Kidney epithelial cell (primary cell): ENCODE data around the gene ARPC4. TPM values are rescaled to one million over a fixed set of nuclear protein-coding genes. Genes with fewer than 3 reads are reported as not detected.
"Not testable (repeated sequence)": the region's sequence is repeated elsewhere in the genome, so short reads cannot be mapped to it uniquely, and the experiment has no call there.

Source experiments
- DNase-seq: peaks from one replicate; pipeline ENCODE4 v3.0.0-alpha.2; 2010; ENCODE audit warnings: low read depth
- H3K27me3 ChIP-seq: 2 replicates; pipeline ENCODE4 v1.6.0; 2011; ENCODE audit warnings: low read length; ENCODE audit not compliant: control insufficient read depth, insufficient read depth
- H3K36me3 ChIP-seq: 2 replicates; pipeline ENCODE4 v1.5.1; 2011; ENCODE audit warnings: low read length; ENCODE audit not compliant: control insufficient read depth, insufficient read depth
- H3K4me3 ChIP-seq: 2 replicates; pipeline ENCODE4 v1.5.1; 2011; ENCODE audit warnings: low read depth, mild to moderate bottlenecking, control low read depth, low read length
- total RNA-seq: library from RNA; depleted of rRNA; stranded (reverse); fragments of >200 nt; gene quantifications from 2 replicates; pipeline ENCODE4 v1.2.3, GENCODE V29; 2015
- TF ChIP-seq, protein P1 (sequence below): IDR thresholded peaks from 2 replicates; pipeline ENCODE4 v1.5.1; 2011; ENCODE audit warnings: mild to moderate bottlenecking, moderate library complexity, low read length, control low read depth, inconsistent platforms; ENCODE audit not compliant: insufficient read depth, poor library complexity, severe bottlenecking

ARPC4 gene
- total RNA-seq, 1 donor from 2014 or later, result 204 TPM

DNA sequence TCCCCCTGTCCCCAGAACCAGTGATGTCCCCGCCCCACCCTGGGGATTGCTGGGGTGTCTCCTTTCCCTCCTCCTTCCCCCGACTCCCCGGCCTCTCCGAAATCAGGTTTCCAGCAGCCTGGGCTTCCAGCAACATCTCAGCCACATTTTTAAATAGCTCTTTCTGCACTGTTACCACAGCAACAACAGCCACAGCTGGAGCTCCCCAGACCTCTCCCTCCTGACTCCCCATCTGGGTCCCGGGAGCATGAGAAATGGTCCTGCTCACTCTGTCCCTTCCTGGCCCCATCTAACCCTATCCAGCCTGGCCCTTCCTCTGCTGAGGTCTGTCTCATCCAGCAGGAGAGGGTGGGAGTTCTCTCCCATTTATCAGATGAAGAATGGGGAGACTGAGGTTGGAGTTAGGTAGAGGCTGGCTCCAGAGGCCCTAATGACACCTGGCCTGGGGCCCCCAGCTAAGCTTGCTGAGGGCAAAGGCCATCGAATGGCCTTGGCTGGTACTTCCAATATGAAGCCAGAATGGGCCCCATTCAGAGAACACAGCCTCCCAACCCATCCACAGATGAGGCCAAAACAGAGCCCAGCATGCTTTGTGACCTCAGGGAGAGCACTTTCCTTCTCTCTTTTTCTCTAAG, 24.6 kb upstream of the ARPC4 start:
- DNase-seq, result no peak
- Histone ChIP-seq H3K27me3 (no peaks in the 10 kb centered on the region), H3K36me3 (no peaks in the 10 kb centered on the region), H3K4me3 (no peak overlapping the region)
- TF ChIP-seq, protein P1, sequence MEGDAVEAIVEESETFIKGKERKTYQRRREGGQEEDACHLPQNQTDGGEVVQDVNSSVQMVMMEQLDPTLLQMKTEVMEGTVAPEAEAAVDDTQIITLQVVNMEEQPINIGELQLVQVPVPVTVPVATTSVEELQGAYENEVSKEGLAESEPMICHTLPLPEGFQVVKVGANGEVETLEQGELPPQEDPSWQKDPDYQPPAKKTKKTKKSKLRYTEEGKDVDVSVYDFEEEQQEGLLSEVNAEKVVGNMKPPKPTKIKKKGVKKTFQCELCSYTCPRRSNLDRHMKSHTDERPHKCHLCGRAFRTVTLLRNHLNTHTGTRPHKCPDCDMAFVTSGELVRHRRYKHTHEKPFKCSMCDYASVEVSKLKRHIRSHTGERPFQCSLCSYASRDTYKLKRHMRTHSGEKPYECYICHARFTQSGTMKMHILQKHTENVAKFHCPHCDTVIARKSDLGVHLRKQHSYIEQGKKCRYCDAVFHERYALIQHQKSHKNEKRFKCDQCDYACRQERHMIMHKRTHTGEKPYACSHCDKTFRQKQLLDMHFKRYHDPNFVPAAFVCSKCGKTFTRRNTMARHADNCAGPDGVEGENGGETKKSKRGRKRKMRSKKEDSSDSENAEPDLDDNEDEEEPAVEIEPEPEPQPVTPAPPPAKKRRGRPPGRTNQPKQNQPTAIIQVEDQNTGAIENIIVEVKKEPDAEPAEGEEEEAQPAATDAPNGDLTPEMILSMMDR, result no peak

- TF ChIP-seq, protein P1, result no peak
- no peaks in the 10 kb centered on the region for H3K27me3 ChIP-seq
- DNase-seq, result no peak
- H3K36me3 ChIP-seq, result no peaks in the 10 kb centered on the region
- H3K4me3 ChIP-seq, result peak overlapping the region; percentile 64
Observed at GRCh38 chr3:9769012-9769411, 23.9 kb upstream of the ARPC4 start.

DNA sequence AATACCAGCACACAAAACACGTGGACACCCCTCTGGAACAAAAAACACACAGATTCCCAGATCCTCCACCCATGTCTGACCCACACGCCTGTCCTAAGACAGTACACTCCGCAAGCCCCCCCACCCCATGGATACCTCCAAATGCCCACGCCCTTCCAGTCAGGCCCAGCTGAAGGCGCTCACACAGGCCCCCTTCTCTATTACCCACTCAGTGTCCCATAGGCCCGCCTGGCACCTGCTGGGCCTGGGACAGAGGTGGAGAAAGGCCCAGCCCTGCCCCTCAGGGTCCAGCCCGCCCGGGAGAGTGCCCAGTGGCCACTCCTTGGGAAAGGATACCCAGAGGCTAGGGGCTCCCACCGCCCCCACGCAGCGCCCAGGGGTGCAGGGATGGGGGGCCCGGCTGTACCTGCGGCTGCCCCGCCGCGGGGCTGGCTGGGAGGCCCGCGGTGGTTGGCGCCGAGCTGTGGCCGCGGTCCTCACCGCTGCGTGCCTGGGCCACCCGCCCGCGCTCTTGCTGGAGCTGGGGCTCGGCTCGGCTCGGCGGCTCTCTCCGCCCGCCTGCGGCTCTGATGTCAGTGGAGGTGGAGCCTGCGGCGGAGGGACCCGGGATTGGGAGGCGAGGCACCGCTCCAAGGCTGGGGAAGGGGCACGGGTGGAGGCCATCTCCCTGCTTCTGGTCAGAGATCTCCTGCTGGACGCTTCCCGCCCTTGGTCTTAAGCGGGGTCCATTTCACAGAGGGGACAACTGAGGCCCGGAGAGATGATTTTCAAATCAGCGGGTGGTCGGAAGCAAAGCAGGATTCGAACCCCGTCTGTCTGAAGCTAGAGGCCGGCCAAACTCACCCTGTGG, 23.2 kb upstream of the ARPC4 start, which contains the start of gene CAMK1:
CAMK1 (minus strand) TSS at position 522 of the 850 bp plus-strand sequence. CDS start 2,198 bp downstream, outside the sequence.
- no peak for DNase-seq
- no peaks in the 10 kb centered on the region for H3K36me3 ChIP-seq
- H3K27me3 ChIP-seq, result no peaks in the 10 kb centered on the region
- TF ChIP-seq, protein P1, result no peak
- peak within 1 kb of the TSS; percentile 64 for H3K4me3 ChIP-seq

DNA sequence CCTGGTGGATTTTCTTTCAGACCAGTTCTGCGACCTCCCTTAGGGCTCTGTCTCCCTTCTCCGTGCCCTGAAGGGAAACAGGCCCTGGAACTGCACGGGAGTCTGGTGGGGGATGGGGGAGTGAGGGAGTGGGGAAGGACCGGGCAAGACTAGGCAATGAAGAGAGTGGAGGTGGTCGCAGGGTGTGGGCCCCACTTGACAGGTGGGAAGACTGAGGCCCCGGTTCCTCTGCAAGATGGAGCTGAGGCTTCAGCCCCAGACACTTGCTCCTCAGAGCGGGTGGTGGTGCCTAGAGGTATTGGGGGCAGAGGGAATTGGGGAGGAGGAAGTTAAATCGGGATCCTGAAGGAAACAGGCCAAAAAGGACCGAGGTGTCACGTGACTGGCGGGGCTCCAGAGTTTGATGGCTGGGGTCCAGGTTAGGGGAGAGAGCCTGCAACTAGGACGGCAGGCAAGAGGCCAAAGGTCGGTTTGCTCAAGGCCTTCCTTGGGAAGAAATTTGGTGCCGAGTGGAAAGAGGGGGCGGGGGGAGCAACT, 22.5 kb upstream of the ARPC4 start:
- Histone ChIP-seq H3K36me3 (no peaks in the 10 kb centered on the region), H3K27me3 (no peaks in the 10 kb centered on the region), H3K4me3 (peak overlapping the region; percentile 64)
- no peak for DNase-seq
- TF ChIP-seq, protein P1, result no peak

DNA sequence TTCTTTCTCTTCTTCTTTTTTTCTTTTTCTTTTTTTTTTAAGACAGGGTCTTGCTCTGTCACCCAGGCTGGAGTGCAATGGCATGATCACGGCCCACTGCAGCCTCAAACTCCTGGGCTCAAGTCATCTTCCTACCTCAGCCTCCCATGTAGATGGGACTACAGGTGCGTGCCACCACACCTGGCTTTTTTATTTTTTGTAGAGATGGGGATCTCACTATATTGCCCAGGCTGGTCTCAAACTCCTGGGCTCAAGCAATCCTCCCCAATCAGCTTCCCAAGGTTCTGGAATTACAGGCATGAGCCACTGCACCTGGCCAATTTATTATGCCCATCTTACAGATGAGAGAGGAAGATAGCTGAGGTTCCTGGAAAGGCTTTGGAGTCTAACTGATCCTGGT, 21.9 kb upstream of the ARPC4 start:
- DNase-seq, H3K36me3 ChIP-seq, H3K4me3 ChIP-seq, H3K27me3 ChIP-seq: not testable (repeated sequence)
